GM12872 (cell line): ENCODE measurements around the gene MGAT5B.

Source experiments
- CTCF ChIP-seq: IDR thresholded peaks from 3 replicates; pipeline ENCODE4 v1.5.1; 2011; ENCODE audit warnings: low read depth, mild to moderate bottlenecking, low read length, moderate library complexity; ENCODE audit not compliant: insufficient read depth

Gene MGAT5B

GRCh38 chr17:76943202-76943601 lies 75.0 kb downstream of the MGAT5B start:
- no peak for TF ChIP-seq CTCF

- TF ChIP-seq CTCF: no peak
Observed at GRCh38 chr17:76943781-76944213, 75.6 kb downstream of the MGAT5B start.

DNA sequence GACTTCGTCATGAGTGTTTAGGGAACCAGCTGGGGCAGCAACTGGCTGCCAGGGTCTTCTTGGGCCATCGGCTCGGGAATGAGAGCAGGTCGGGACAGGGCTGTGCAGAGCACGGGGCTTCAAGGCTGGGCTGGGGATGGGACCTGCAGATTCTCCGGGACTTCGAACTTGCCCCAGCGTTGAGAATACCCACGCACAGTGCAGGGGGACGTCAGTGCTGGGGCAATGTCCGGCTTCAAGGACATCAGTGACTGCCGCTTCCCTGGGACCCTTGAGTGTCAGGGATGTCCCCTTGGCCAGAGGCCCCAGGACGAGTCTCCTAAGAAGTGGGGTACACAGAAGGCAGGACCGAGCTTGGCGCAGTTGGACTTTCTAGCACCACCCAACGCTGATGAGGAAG lies 76.3 kb downstream of the MGAT5B start:
- TF ChIP-seq CTCF: no peak

GRCh38 chr17:76946111-76946771 lies 78.0 kb downstream of the MGAT5B start:
- no peak for TF ChIP-seq CTCF

GRCh38 chr17:76946772-76947135 lies 78.5 kb downstream of the MGAT5B start:
- TF ChIP-seq CTCF: no peak

DNA sequence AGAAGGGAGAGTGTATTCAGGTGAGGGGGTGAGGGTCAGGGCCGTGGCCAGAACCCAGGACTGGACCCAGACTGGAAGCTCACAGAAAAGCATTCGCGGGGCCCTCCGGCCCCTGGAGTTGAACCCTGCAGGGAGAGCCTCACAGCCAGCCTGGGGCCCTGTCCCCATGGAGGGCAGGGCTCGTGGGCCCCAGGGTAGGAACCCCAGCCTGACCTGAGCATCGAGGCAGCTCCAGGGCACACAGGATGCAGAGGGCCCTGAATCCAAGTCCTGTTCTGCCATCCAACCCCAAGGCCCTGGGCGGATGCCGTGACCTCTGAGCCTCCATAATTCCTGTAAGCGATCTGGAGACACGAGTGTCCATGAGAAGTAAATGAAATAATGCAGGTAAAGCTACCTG lies 79.1 kb downstream of the MGAT5B start:
- no peak for TF ChIP-seq CTCF

DNA sequence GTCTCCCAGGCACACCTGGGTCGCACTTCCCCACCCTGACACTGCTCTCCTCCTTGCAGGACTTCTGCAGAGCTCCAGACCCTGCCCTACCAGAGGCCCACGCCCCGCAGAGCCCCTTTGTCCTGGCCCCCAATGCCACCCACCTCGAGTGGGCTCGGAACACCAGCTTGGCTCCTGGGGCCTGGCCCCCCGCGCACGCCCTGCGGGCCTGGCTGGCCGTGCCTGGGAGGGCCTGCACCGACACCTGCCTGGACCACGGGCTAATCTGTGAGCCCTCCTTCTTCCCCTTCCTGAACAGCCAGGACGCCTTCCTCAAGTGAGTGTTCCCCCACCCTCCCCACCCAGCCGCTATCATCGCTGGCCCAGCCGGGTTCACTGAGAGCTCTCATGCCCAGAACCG lies 79.6 kb downstream of the MGAT5B start:
- no peak for TF ChIP-seq CTCF
